Measurements from ENCODE around the gene CHRND. TPM values are rescaled to one million over a fixed set of nuclear protein-coding genes. Genes with fewer than 3 reads are reported as not detected.
"Not testable (repeated sequence)": the region's sequence is repeated elsewhere in the genome, so short reads cannot be mapped to it uniquely, and the experiment has no call there.

Gene CHRND
- total RNA-seq, 2 experiments from 2014 or later = not detected

DNA sequence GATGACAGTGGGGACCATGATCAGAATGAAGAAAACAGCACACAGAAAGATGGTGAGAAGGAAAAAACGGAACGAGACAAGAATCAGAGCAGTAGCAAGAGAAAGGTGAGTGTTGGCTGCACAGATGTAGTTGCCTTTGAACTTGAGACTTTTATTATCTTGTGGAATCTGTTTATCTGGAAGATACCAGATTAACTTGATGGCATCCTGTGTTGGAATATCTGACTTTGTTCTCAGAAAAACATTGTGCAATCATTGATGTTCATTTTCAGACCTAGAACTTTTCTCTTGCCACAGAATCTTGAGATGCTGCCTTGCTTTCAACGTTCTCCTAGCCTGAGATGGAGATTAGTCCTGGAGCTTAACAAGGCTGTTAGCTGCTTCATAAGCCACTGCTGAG is 30.5 kb downstream of the CHRND start:
- H3K4me3 Mint-ChIP-seq = no peak overlapping the region
- ChIA-PET POLR2A (no interaction called here), CTCF (no interaction called here)
- DNase-seq = no peak
- peak overlapping the region; percentile 21 for H3K27ac Mint-ChIP-seq
- H3K9me3 Mint-ChIP-seq = no peaks in the 10 kb centered on the region
- H3K4me1 Mint-ChIP-seq = peaks cover 48% of the 10 kb centered on the region
- H3K27me3 Mint-ChIP-seq = no peaks in the 10 kb centered on the region
- peaks cover 64% of the 10 kb centered on the region for H3K36me3 Mint-ChIP-seq (ENCODE audit: low read depth)

DNA sequence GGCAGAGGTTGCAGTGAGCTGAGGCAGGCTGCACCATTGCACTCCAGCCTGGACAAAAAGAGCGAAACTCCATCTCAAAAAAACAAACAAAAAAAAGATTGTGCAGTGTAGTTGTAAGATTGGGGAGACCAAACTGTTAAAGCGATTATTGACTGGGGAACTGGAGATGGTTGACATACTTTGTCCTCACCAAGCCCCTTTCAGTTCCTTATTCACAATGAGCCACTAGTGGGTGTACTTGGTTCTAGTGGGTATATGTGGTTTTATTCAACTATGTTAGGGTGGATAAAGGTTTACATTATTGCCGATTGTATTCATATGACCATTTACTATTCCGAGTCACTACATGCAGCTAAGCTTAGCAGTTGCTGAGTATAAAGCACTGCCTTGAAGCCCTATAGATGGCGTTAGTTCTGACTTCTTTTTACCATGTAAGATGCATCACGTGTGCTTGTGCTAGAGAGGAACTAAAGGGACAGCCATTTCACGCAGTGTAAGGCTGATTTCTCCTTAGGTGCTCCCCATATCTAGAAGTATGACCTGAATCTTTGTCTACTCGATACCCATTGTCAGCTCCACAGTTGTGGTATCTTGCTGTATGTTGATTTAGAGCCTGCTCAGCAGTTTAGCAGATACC is 36.7 kb downstream of the CHRND start:
- no peaks in the 10 kb centered on the region for H3K9me3 Mint-ChIP-seq
- ChIA-PET CTCF (interaction anchor here (0.7 to 1.9 kb wide), 3 partner anchors 8 to 43 kb away, joined by 3 to 4 read pairs (median 4); partner anchors contain the start of genes EIF4E2 and TIGD1), POLR2A (interaction anchor here (0.6 to 2.9 kb wide), 3 partner anchors 9 to 329 kb away, joined by 3 to 14 read pairs (median 4); partner anchors contain the start of genes EIF4E2 and TIGD1)
- peaks cover 13% of the 10 kb centered on the region for H3K4me1 Mint-ChIP-seq
- no peak for DNase-seq
- H3K4me3 Mint-ChIP-seq = no peak overlapping the region
- H3K36me3 Mint-ChIP-seq (ENCODE audit: low read depth) = peaks cover 64% of the 10 kb centered on the region
- no peaks in the 10 kb centered on the region for H3K27me3 Mint-ChIP-seq
- H3K27ac Mint-ChIP-seq = no peak overlapping the region

DNA sequence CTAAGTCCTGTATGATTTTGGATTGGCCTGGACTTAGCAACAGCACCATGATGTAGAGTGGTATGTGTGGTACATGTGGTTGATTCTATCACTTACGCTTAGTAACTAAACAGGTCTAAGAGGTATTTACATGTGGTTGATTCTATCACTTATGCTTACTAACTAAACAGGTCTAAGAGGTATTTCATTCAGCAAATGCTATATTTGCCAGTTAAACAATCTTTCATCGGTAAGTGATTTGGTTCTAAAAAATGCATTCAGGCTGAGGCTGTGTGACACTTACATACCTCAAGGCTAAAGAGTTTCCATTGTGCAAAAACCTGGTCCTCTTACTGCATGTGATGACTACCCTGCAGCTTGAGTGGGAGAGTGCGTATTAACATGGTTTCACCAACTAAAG is 37.6 kb downstream of the CHRND start:
- H3K4me1 Mint-ChIP-seq = peaks cover 15% of the 10 kb centered on the region
- CTCF ChIA-PET = interaction anchor here (0.9 to 1.9 kb wide), 2 partner anchors 9 to 13 kb away, joined by 3 to 4 read pairs; partner anchors contain the start of genes EIF4E2 and TIGD1
- DNase-seq = no peak
- H3K27ac Mint-ChIP-seq = no peak overlapping the region
- peaks cover 68% of the 10 kb centered on the region for H3K36me3 Mint-ChIP-seq (ENCODE audit: low read depth)
- H3K27me3 Mint-ChIP-seq = no peaks in the 10 kb centered on the region
- no peak overlapping the region for H3K4me3 Mint-ChIP-seq
- no peaks in the 10 kb centered on the region for H3K9me3 Mint-ChIP-seq
- POLR2A ChIA-PET = interaction anchor here (0.6 to 2.9 kb wide), 4 partner anchors 10 to 846 kb away, joined by 3 to 14 read pairs (median 4); partner anchors contain the start of genes EIF4E2 and TIGD1

DNA sequence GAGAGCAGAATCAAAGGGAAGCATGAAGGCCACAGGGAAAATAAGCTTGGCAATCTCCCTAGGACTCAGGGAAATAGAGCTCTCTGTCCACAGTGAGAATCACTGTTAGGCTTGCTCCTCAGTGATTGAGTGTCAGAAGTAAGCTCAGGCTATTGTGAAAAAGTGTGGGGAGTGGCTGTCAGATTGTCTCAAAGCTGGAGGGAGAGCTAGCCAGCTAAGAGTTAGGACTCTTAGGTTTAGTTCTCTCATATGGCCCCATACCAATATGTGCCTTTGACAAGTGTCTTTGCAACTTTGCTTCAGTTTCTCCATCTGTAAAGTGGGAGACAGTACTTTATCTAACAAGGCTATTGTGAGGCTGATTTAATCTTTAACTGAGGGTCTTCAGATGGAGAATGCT is 41.8 kb downstream of the CHRND start:
- DNase-seq = no peak
- no peaks in the 10 kb centered on the region for H3K9me3 Mint-ChIP-seq
- CTCF ChIA-PET = no interaction called here
- peaks cover 72% of the 10 kb centered on the region for H3K36me3 Mint-ChIP-seq (ENCODE audit: low read depth)
- POLR2A ChIA-PET = interaction anchor here (1.1 kb wide), 1 partner anchor 17 kb away, joined by 5 read pairs; the partner anchor contains the start of genes EIF4E2 and TIGD1
- H3K4me3 Mint-ChIP-seq = no peak overlapping the region
- H3K27ac Mint-ChIP-seq = peak overlapping the region; percentile 5
- peaks cover 15% of the 10 kb centered on the region for H3K4me1 Mint-ChIP-seq
- no peaks in the 10 kb centered on the region for H3K27me3 Mint-ChIP-seq

DNA sequence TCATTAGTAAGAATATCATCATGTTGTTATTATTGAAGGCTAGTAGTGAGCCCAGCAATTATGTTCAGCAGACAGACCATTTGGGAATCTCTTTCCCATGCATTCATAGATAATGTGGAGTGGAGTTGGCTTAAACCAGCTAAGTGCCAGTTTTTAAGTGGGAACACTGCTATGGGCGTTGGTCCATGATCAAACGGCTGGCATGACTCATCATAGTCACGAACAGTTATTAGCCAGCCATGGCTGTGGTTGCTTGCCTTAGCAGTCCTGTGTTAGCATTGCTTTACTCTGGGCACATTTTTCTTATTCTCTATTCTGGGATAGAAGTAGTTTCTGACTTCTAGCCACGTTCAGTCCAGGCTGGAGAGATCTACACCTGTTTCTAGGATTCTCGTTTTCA is 42.2 kb downstream of the CHRND start:
- Mint-ChIP-seq H3K27ac (peak overlapping the region; percentile 5), H3K27me3 (no peaks in the 10 kb centered on the region), H3K4me3 (no peak overlapping the region), H3K36me3 (ENCODE audit: low read depth) (peaks cover 69% of the 10 kb centered on the region), H3K4me1 (peaks cover 10% of the 10 kb centered on the region), H3K9me3 (no peaks in the 10 kb centered on the region)
- POLR2A ChIA-PET = interaction anchor here (1.1 kb wide), 2 partner anchors 18 kb away, joined by 4 to 5 read pairs; partner anchors contain the start of genes EIF4E2 and TIGD1
- DNase-seq = no peak
- CTCF ChIA-PET = no interaction called here

DNA sequence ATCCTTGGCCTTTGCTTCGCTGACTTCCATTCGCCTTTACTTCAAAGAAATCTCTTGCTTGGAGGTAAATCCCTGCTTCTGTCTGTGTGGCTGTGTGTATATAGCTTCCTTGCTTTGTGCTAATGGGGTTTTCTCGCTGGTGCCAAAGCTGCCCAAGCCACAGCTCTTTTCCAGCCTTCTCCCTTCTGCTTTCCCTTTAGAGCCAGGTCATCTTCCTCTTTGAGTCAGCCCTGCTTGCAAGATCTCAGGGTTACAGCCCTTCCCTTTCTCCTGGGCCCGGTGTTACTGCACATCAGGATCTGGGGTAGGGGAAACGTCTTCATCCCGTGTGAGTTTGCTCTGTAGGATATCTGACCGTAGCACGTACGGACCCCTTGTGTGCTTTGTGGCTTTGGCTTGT is 43.6 kb downstream of the CHRND start:
- CTCF ChIA-PET = no interaction called here
- Mint-ChIP-seq H3K9me3 (no peaks in the 10 kb centered on the region), H3K36me3 (ENCODE audit: low read depth) (peaks cover 67% of the 10 kb centered on the region), H3K4me3 (no peak overlapping the region), H3K27ac (no peak overlapping the region), H3K4me1 (peaks cover 6% of the 10 kb centered on the region), H3K27me3 (no peaks in the 10 kb centered on the region)
- POLR2A ChIA-PET = interaction anchor here (0.8 to 1.1 kb wide), 2 partner anchors 16 to 19 kb away, joined by 3 to 4 read pairs; partner anchors contain the start of genes EIF4E2 and TIGD1
- no peak for DNase-seq

DNA sequence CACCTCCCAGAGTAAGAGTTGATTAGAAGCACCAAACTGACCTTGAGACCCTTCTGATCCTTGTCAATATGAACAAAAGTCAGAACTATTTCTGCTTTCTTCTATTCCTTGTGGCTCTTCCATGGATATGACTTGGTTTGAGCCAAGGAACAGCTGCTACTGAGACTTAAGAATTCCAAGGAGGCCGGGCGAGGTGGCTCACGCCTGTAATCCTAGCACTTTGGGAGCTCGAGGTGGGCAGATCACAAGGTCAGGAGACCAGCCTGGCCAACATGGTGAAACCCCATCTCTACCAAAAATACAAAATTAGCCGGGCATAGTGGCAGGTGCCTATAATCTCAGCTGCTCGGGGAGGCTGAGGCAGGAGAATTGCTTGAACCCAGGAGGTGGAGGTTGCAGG is 44.5 kb downstream of the CHRND start:
- CTCF ChIA-PET, H3K4me3 Mint-ChIP-seq, H3K9me3 Mint-ChIP-seq, DNase-seq, POLR2A ChIA-PET, H3K27me3 Mint-ChIP-seq, H3K27ac Mint-ChIP-seq, H3K4me1 Mint-ChIP-seq: not testable (repeated sequence)
- peaks cover 61% of the 10 kb centered on the region for H3K36me3 Mint-ChIP-seq (ENCODE audit: low read depth)

DNA sequence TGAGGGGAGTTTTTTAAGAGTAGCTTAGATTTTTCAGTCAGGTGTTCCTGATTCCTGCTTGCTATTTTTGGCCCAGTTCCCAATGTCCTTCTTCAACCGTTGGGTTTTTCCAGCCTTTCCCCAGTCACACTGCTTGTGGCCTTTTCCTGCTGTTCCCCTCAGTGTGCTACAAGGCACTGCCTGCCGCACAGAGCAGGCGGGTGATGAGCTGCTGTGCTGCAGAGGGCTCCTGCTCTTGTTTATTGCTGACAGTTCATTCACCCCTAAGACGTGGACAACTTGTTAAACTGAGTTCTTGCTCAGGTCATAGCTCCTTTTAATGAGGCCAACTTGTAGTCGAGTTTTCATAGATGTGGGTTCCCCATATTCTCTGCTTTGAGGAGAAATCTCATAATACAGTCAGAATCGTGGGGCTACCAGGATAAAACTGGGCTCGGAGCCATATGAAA is 45.1 kb downstream of the CHRND start:
- CTCF ChIA-PET = interaction anchor here (1.9 kb wide), 1 partner anchor 127 kb away, joined by 4 read pairs; no protein-coding TSS in a partner anchor
- Mint-ChIP-seq H3K4me1 (peaks cover 6% of the 10 kb centered on the region), H3K27me3 (no peaks in the 10 kb centered on the region), H3K9me3 (no peaks in the 10 kb centered on the region), H3K4me3 (no peak overlapping the region), H3K36me3 (ENCODE audit: low read depth) (peaks cover 60% of the 10 kb centered on the region), H3K27ac (no peak overlapping the region)
- DNase-seq = no peak
- POLR2A ChIA-PET = no interaction called here

DNA sequence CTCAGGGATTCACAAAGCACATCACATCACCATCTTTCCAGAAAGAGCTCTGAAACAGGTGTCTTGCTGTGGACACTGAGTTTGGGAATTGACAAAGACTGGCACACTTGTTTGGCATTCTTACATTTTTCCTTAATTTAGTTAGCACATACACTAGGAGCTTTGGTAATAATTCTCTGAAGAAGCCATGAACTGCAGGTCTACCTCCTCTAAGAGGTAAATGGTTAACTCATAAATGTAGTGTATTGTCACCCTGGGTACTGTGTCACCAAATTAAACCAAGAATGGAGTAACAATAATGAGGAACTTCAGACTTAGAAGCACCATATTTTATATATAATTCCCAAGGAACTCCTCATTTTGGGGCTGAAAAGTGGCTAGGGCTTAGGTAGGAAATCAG is 47.1 kb downstream of the CHRND start:
- POLR2A ChIA-PET = no interaction called here
- CTCF ChIA-PET = no interaction called here
- Mint-ChIP-seq H3K27me3 (no peaks in the 10 kb centered on the region), H3K4me1 (peaks cover under 1% of the 10 kb centered on the region), H3K36me3 (ENCODE audit: low read depth) (peaks cover 45% of the 10 kb centered on the region), H3K4me3 (no peak overlapping the region), H3K27ac (no peak overlapping the region), H3K9me3 (no peaks in the 10 kb centered on the region)
- no peak for DNase-seq

DNA sequence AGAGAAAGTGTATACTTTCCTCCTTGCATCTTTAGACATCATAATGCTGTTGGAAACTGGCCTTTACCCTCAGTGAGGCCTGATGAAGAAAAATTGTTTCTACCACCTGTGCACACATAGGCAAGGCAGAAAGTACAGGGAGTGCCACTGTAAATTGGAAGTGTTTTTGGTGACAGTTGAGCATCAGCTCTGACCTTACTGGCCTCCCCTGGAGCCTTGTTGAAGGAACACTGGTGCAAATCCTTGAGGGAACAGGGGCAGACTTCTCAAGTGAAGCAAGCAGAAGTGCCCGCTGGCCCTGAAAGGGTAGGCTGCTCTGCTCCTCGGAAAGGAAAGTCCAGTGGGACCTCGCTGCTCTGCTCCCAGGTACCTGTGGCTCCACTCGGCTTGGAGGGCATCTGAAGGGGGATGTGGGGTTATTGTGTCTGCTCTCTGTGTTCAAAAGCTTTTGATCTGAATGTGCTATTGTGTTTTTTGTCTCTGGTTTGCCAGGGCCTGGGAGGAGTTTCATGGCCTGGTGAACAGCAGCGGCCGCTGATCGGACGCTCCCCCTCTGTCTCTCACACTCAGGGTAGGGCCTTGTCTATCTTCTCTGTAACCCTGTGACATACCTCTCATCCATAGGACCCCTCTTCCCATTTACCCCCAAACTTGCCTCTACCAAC is 47.9 kb downstream of the CHRND start:
- H3K27ac Mint-ChIP-seq = no peak overlapping the region
- ChIA-PET POLR2A (no interaction called here), CTCF (no interaction called here)
- no peaks in the 10 kb centered on the region for H3K9me3 Mint-ChIP-seq
- DNase-seq = no peak
- H3K27me3 Mint-ChIP-seq = no peaks in the 10 kb centered on the region
- H3K4me1 Mint-ChIP-seq = no peaks in the 10 kb centered on the region
- no peak overlapping the region for H3K4me3 Mint-ChIP-seq
- peaks cover 37% of the 10 kb centered on the region for H3K36me3 Mint-ChIP-seq (ENCODE audit: low read depth)

DNA sequence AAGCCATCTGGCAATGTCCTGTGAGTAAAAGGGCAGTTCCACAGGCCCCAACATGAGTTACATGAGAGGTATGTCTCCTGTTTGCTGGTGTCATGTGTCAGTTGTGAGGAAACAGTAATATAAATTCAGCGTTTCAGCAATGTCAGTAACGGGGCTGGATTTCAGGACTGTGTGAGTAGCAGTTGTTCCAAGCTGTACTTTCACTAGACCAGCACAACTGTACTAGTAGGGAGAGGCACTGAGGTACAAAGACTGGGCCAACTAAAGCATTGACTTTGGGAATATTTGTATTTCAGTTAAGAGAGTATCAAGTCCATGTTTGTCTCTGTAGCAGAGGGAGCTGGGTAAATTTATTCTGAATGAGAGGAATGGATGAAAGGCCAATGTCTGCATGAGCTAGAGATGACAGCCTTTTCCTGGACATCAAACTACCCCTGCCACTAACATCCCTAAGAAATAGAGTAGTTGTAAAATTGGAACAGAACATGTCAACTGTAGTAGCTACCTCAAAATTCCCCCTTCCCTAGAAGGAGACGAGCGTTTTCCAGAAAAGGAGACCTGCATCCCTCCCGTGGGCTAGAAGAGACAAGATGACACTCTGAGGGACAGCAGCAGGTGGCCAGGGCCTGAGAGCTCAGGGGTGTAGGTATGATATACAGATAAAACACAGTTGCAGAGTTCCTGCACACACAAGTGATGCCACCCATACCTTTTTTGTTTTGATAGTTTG is 48.9 kb downstream of the CHRND start:
- no peaks in the 10 kb centered on the region for H3K9me3 Mint-ChIP-seq
- H3K27ac Mint-ChIP-seq = no peak overlapping the region
- POLR2A ChIA-PET = no interaction called here
- H3K4me1 Mint-ChIP-seq = peaks cover 2% of the 10 kb centered on the region
- CTCF ChIA-PET = no interaction called here
- DNase-seq = no peak
- peaks cover 28% of the 10 kb centered on the region for H3K36me3 Mint-ChIP-seq (ENCODE audit: low read depth)
- no peaks in the 10 kb centered on the region for H3K27me3 Mint-ChIP-seq
- no peak overlapping the region for H3K4me3 Mint-ChIP-seq

DNA sequence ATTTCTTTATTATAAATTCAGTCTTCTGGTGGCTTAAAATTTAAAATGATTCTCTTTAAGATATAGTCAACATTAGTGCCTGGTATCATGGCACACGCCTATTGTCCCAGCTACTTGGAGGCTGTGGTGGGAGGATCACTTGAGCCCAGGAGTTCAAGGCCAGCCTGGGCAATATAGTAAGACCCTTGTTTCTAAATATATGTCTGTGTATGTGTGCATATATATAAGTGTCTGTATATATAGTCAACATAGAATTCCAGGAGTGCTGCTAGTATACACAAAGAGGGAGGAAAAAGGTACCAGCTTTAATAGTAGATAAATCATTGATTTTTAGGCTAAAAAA is 49.4 kb downstream of the CHRND start:
- Mint-ChIP-seq H3K27ac (no peak overlapping the region), H3K9me3 (no peaks in the 10 kb centered on the region), H3K27me3 (no peaks in the 10 kb centered on the region), H3K36me3 (ENCODE audit: low read depth) (peaks cover 23% of the 10 kb centered on the region), H3K4me1 (peaks cover 7% of the 10 kb centered on the region), H3K4me3 (no peak overlapping the region)
- DNase-seq = no peak
- ChIA-PET CTCF (interaction anchor here (0.6 kb wide), 1 partner anchor 104 kb away, joined by 3 read pairs; no protein-coding TSS in a partner anchor), POLR2A (no interaction called here)

DNA sequence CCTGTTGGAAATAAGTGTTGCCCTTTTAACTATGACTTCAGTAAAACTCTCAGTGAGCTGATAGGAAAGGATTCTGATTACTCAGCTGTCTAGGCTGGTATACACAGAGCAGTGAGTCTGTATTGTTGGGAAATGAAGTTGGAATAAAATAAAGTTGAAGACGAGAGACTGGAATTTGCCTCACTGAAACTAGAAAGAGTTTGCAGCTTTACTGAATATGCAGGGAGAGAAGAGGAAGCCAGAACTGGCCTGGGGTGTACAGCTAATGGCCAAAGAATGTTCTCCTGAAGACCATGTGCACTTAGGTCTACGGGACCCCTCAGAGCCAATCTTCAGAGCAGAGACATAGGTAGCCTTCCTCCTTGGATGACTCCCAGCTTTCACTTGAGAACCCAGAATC is 51.0 kb downstream of the CHRND start:
- CTCF ChIA-PET = no interaction called here
- H3K9me3 Mint-ChIP-seq = no peaks in the 10 kb centered on the region
- DNase-seq = no peak
- no peak overlapping the region for H3K27ac Mint-ChIP-seq
- H3K27me3 Mint-ChIP-seq = no peaks in the 10 kb centered on the region
- POLR2A ChIA-PET = no interaction called here
- peaks cover 22% of the 10 kb centered on the region for H3K36me3 Mint-ChIP-seq (ENCODE audit: low read depth)
- H3K4me3 Mint-ChIP-seq = no peak overlapping the region
- H3K4me1 Mint-ChIP-seq = peaks cover 18% of the 10 kb centered on the region
